Glutamatergic neuron (in vitro differentiated cells): ENCODE measurements around the gene KCNJ4. TPM values are rescaled to one million over a fixed set of nuclear protein-coding genes. Genes with fewer than 3 reads are reported as not detected.
A peak's percentile ranks its signal among the peaks of the same experiment; 100 is the strongest.

Experiments
- DNase-seq: peaks from one replicate; pipeline ENCODE4 v3.0.0; 2022
- H3K27ac Mint-ChIP-seq: one replicate; pipeline ENCODE4 v1.8.0; 2020; ENCODE audit warnings: mild to moderate bottlenecking, mixed read lengths, inconsistent platforms; ENCODE audit not compliant: unreplicated experiment
- H3K27me3 Mint-ChIP-seq: one replicate; pipeline ENCODE4 v1.8.0; 2020; ENCODE audit warnings: mild to moderate bottlenecking, moderate library complexity, mixed read lengths, inconsistent platforms; ENCODE audit not compliant: unreplicated experiment
- H3K36me3 Mint-ChIP-seq: one replicate; pipeline ENCODE4 v1.8.0; 2020; ENCODE audit warnings: mild to moderate bottlenecking, mixed read lengths, inconsistent platforms; ENCODE audit not compliant: unreplicated experiment
- H3K4me1 Mint-ChIP-seq: one replicate; pipeline ENCODE4 v1.8.0; 2020; ENCODE audit warnings: mild to moderate bottlenecking, low read depth, mixed read lengths, inconsistent platforms; ENCODE audit not compliant: unreplicated experiment
- H3K4me3 Mint-ChIP-seq: one replicate; pipeline ENCODE4 v1.8.0; 2020; ENCODE audit warnings: mild to moderate bottlenecking, mixed read lengths, inconsistent platforms; ENCODE audit not compliant: unreplicated experiment
- H3K9me3 Mint-ChIP-seq: one replicate; pipeline ENCODE4 v1.8.0; 2020; ENCODE audit warnings: mild to moderate bottlenecking, moderate library complexity, mixed read lengths, inconsistent platforms; ENCODE audit not compliant: unreplicated experiment
- CTCF ChIP-seq: fragments of 200-600 bp; sonication (generic); IDR thresholded peaks from one replicate; pipeline ENCODE4 v1.5.0; 2021; ENCODE audit not compliant: partially characterized antibody, unreplicated experiment
- long read RNA-seq: library from polyadenylated mRNA; unstranded; transcript quantifications from one replicate; pipeline ENCODE4 v2.0.0, GENCODE V29; 2020; ENCODE audit not compliant: unreplicated experiment
- total RNA-seq: library from RNA; stranded (reverse); fragmentation: NEBNext Ultra II Directional; extraction: Animal tissue kit (Norgen Biotek cat#: 25700); gene quantifications from one replicate; pipeline ENCODE4 v1.2.1, GENCODE V29; 2021; ENCODE audit not compliant: unreplicated experiment

The KCNJ4 gene
- total RNA-seq, result 0.86 TPM
- long read RNA-seq, result 0 reads

- Mint-ChIP-seq H3K27me3 (peaks cover 22% of the 10 kb centered on the region), H3K36me3 (no peaks in the 10 kb centered on the region), H3K4me3 (peak within 1 kb of the TSS; percentile 77), H3K27ac (peak within 1 kb of the TSS; percentile 33), H3K4me1 (no peaks in the 10 kb centered on the region), H3K9me3 (peaks cover 10% of the 10 kb centered on the region)
- no peak for DNase-seq
- TF ChIP-seq CTCF, result no peak
Measured at GRCh38 chr22:38455076-38455529, at the start of gene KCNJ4. KCNJ4 (minus strand) TSS chr22:38455199; CDS start chr22:38428132, 27,067 bp downstream.

GRCh38 chr22:38503021-38503420 lies 48.0 kb upstream of the KCNJ4 start:
- Mint-ChIP-seq H3K9me3 (peaks cover 15% of the 10 kb centered on the region), H3K4me3 (peak overlapping the region; percentile 91), H3K4me1 (peaks cover 16% of the 10 kb centered on the region), H3K27ac (peak overlapping the region; percentile 67), H3K36me3 (no peaks in the 10 kb centered on the region), H3K27me3 (peaks cover 8% of the 10 kb centered on the region)
- DNase-seq, result no peak
- TF ChIP-seq CTCF, result no peak

- Mint-ChIP-seq H3K36me3 (no peaks in the 10 kb centered on the region), H3K27ac (no peak overlapping the region), H3K4me1 (peaks cover 16% of the 10 kb centered on the region), H3K27me3 (peaks cover 6% of the 10 kb centered on the region), H3K4me3 (peak overlapping the region; percentile 91), H3K9me3 (peaks cover 13% of the 10 kb centered on the region)
- no peak for TF ChIP-seq CTCF
- DNase-seq, result no peak
Measured at GRCh38 chr22:38501797-38502672, 47.0 kb upstream of the KCNJ4 start.

GRCh38 chr22:38497869-38498268 lies 42.9 kb upstream of the KCNJ4 start:
- Mint-ChIP-seq H3K4me3 (no peak overlapping the region), H3K27ac (no peak overlapping the region), H3K4me1 (peaks cover 6% of the 10 kb centered on the region), H3K9me3 (peaks cover 1% of the 10 kb centered on the region), H3K36me3 (no peaks in the 10 kb centered on the region), H3K27me3 (peaks cover 1% of the 10 kb centered on the region)
- TF ChIP-seq CTCF, result no peak
- DNase-seq, result no peak

- H3K9me3 Mint-ChIP-seq, result no peaks in the 10 kb centered on the region
- H3K27me3 Mint-ChIP-seq, result no peaks in the 10 kb centered on the region
- H3K4me1 Mint-ChIP-seq, result no peaks in the 10 kb centered on the region
- H3K27ac Mint-ChIP-seq, result no peak overlapping the region
- no peak overlapping the region for H3K4me3 Mint-ChIP-seq
- H3K36me3 Mint-ChIP-seq, result no peaks in the 10 kb centered on the region
- TF ChIP-seq CTCF, result no peak
- DNase-seq, result no peak
Measured at GRCh38 chr22:38494939-38495338, 39.9 kb upstream of the KCNJ4 start.
